GM18517 (cell line): ENCODE results near the gene RLN1.
"Not testable (repeated sequence)": the region's sequence is repeated elsewhere in the genome, so short reads cannot be mapped to it uniquely, and the experiment has no call there.

ENCODE experiments used
- ATAC-seq: cut with Tn5 transposase; IDR thresholded peaks from one replicate; pipeline ENCODE4 v1.9.1; 2021; ENCODE audit warnings: mild to moderate bottlenecking, moderate library complexity; ENCODE audit not compliant: unreplicated experiment

The RLN1 gene

DNA sequence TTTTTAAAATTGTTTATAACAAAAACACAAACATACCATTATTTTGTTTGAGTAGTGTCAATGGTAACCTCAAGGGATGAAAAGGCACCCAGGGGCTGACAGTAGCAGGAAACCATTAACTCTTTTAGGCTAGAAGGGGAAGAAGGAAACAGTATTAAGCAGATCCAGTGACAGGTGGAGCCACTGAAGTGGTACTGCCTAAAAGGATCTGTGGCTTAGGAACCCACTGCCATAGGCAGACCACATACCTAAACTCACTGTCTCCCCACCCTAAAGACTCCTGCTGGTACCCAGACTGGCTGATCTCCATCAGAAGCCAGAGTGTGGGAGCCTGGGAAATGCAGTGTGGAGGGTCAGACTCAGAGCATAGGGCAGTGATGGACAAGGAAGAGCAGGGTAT, 13.5 kb downstream of the RLN1 start:
- ATAC-seq = no peak

GRCh38 chr9:5321601-5322000, 18.1 kb downstream of the RLN1 start:
- ATAC-seq = not testable (repeated sequence)

GRCh38 chr9:5321058-5321457, 18.6 kb downstream of the RLN1 start:
- no peak for ATAC-seq

- ATAC-seq = not testable (repeated sequence)
Measured at GRCh38 chr9:5316406-5316805, 23.3 kb downstream of the RLN1 start.

GRCh38 chr9:5315187-5315923, 24.3 kb downstream of the RLN1 start:
- ATAC-seq = no peak

- no peak for ATAC-seq
Measured at GRCh38 chr9:5310851-5311250, 28.8 kb downstream of the RLN1 start.

DNA sequence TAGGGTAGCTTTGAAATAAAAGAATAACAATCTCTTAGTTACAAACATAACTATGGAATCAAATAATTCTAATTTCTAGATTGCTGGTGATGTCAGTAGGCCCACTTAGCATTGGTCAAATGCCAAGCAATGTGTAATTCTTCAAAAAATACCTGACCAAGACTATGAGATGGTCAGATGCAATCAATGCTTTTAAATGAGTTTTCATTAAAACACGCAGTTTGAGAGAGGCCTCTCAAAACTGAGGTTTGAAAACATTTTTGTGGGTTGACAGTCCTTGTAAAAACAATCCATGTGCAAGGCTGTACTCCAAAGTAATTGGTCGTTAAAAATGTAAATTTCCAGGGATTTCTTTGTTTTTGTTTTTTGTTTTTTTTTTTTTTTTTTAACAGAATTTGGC, 33.9 kb downstream of the RLN1 start:
- no peak for ATAC-seq

DNA sequence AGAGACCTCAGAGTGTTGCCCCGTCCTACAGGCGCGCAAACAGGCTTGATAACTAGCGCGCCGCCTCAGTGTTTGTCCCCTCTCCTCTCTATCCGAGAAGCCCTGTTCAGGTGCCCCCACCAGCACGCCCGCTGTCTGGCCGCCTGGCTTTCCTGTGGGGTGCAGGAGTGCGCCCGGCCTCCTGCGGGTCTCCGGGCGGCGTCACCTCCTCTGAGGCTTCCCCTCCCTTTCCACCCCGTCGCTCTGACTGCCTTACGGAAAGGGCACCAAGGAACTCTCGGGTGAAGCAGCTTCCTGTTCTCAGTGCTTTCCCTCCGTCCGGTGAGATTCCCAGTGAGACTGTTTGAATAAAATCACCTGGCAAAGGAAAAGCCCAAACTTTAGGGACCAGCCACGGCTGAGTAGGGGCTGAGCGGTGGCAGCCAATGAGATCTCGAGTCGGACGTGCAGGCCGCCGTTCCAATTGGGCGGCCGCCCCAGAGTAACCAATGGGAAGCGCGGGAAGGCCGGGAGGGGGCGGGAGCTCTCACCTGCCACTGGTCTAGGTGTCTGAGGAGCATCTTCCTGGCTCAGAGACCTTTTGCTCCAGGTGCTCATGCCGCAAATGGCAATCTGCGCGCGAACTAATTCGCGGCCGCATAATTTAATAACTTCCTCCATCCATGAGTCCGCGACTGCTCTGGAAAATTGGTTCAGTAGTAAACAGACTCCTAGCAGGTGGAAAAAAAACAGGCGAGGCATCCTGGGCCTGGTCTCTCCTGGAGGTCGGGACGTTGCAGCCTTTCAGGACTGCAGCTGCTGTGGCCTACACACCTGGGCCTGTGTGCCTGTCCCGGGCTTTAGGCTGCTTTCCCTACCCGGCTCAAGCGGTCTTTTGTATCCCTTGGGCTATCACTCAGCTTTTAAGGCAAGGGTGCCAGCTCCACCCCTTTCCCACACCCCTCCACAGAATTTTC, 35.6 kb downstream of the RLN1 start, which contains the start of gene RLN2:
RLN2 (minus strand) TSS at position 877 of the 956 bp plus-strand sequence; CDS start at position 741, 136 bp downstream.
- ATAC-seq = peak; percentile 96

DNA sequence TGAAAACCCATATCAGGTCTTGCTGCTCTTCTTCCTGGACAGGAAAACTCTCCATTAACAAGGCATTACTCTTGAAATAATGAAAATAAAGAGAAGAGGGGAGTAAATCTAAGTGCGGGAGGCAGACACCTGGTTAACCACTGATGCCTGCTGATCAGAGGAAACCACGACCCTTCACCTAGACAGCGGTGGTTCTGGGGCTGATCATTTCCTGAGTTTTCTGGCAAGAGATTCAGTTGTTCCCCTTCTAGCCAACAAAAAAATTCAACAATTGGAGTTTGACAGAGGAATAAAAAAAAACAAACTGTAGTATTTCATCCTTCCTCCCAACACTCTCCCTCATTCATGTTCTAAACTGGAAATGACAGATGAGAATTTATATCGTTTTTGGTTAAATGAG, 38.1 kb downstream of the RLN1 start:
- no peak for ATAC-seq

DNA sequence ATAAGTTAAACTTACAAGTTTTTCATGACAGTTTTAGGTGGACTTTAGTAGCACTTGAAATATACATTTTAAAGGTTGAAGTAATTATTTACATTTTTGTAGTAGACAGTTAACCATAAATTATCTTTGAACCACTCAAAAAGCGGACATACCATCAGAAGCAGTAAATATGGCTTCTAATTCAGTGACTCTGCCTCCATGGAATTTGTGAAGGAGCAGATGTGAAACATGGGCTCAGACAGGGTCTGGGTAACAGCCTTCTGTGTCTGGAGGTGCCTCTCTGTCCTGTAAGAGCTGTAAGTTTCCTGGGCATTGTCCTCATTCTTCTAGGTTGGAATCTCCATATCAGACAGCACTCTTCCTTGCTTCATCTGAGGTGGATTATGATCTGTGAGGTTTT, 47.5 kb downstream of the RLN1 start:
- no peak for ATAC-seq

DNA sequence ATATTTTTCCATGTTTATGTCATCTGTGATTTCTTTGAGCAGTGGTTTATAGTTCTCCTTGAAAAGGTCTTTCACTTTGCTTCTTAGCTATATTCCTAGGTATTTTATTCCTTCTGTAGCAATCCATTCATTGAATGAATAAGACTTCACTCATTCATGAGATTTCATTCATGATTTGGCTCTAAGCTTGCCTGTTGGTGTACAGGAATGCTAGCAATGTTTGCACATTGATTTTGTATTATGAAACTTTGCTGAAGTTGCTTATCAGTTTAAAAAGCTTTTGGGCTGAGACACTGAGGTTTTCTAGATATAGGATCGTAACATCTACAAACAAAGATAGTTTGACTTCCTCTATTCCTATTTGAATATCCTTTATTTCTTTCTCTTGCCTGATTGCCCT, 51.1 kb downstream of the RLN1 start:
- ATAC-seq = no peak

DNA sequence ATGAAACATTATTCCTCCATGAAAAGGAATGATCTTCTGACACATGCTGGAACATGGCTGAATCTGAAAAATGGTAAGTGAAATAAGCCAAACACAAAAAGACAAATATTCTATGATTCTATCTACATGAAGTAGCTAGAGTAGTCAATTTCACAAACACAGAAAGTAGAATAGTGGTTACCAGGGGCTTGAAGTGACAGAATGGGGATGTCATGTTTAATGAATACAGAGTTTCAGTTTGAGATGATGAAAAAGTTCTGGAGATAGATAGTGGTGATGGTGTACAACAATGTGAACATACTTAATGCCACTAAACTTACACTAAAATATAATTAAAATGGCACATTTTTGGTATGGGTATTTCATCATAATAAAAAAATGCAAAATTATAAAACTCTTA, 53.4 kb downstream of the RLN1 start:
- no peak for ATAC-seq
